Measurements from ENCODE around the gene DPEP3.
"Not testable (repeated sequence)": the region's sequence is repeated elsewhere in the genome, so short reads cannot be mapped to it uniquely, and the experiment has no call there.

DPEP3 gene

GRCh38 chr16:68019167-68019680 lies 38.9 kb upstream of the DPEP3 start (continued):
- TF ChIP-seq POU6F1 (CRISPR knock-in tag; IDR thresholded peaks at IDR 0.05; ENCODE audit: borderline replicate concordance, low read depth), result no peak

DNA sequence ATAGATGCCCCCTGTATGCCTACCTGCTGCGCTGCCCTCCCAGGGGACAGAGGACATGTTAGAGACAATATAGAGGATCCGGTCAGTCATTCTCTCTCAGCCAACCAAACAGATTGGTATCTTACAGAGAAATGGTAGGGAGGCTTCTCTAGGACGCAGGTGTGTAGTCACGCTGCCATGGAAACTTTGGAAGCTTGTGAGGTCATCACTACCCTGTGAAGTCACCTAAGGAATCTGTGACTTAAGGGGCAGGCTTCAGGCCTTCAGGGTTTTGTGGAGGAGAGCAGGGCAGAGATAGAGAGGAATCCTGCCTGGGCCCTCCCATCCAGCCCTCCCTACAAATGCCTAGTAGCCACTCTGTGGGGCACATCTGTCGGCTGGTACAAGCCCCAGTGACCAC lies 35.4 kb upstream of the DPEP3 start, which contains the start of gene DPEP2NB:
Gene DPEP2NB (minus strand): TSS at position 231 of the 400 bp plus-strand sequence. CDS start 141 bp downstream, at position 90.
- ATAC-seq, result no peak
- TF ChIP-seq SNAI2 (CRISPR knock-in tag; IDR thresholded peaks at IDR 0.05), result no peak
- no peak for TF ChIP-seq POU6F1 (CRISPR knock-in tag; IDR thresholded peaks at IDR 0.05; ENCODE audit: borderline replicate concordance, low read depth)
- no peak for TF ChIP-seq CSDC2 (CRISPR knock-in tag; IDR thresholded peaks at IDR 0.05)

GRCh38 chr16:68013440-68013839 lies 33.1 kb upstream of the DPEP3 start:
- ATAC-seq, result no peak
- TF ChIP-seq CSDC2 (CRISPR knock-in tag; IDR thresholded peaks at IDR 0.05), result no peak

GRCh38 chr16:68009872-68010271 lies 29.6 kb upstream of the DPEP3 start:
- ATAC-seq, result not testable (repeated sequence)

DNA sequence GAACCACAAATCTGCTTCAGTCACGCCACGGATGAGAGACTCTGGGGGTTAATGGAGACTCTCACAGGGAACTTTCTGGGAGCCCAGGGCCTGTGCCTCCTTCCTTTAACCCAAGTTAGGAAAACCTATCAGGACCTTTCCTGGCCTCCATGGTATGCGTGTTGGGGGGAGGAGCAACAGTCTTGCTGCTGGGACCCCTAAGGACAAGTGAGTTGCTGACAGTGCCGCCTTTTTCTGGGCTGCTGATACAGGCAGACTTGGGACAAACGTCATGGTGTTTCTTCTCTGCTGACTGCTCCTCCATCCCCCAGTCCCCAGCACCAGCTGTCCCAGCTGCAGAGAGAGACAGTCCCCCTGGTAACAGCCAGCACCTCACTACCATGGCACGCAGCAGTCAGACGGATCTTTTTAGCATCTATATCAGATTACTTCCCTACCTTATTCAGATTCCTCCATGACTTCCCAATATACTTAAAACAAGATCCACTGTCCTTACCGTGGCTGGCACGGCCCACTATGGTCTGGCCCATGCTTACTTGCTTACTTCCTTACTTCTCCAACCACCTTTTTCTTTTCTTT lies 28.9 kb upstream of the DPEP3 start:
- TF ChIP-seq PPARA (CRISPR knock-in tag; IDR thresholded peaks at IDR 0.05; ENCODE audit: borderline replicate concordance) (no peak), TOX (CRISPR knock-in tag; IDR thresholded peaks at IDR 0.05; ENCODE audit: borderline replicate concordance) (no peak), POU6F1 (CRISPR knock-in tag; IDR thresholded peaks at IDR 0.05; ENCODE audit: borderline replicate concordance, low read depth) (no peak), TCF4 (CRISPR knock-in tag; IDR thresholded peaks at IDR 0.05; ENCODE audit: borderline replicate concordance) (no peak), CSRNP3 (CRISPR knock-in tag; IDR thresholded peaks at IDR 0.05) (no peak), ZC3H10 (CRISPR knock-in tag; IDR thresholded peaks at IDR 0.05) (no peak), CSDC2 (CRISPR knock-in tag; IDR thresholded peaks at IDR 0.05) (no peak), ESRRG (CRISPR knock-in tag; IDR thresholded peaks at IDR 0.05) (no peak), ZFP3 (CRISPR knock-in tag; IDR thresholded peaks at IDR 0.05) (no peak), BACH2 (CRISPR knock-in tag; IDR thresholded peaks at IDR 0.05; ENCODE audit: borderline replicate concordance) (no peak), ARNTL (CRISPR knock-in tag; IDR thresholded peaks at IDR 0.05; ENCODE audit: borderline replicate concordance, low read depth) (no peak), ZFP30 (CRISPR knock-in tag; IDR thresholded peaks at IDR 0.05) (no peak), ZNF565 (CRISPR knock-in tag; conservative IDR thresholded peaks at IDR 0.05; ENCODE audit: low read depth) (no peak), RARB (CRISPR knock-in tag; IDR thresholded peaks at IDR 0.05) (no peak), ZNF8 (CRISPR knock-in tag; IDR thresholded peaks at IDR 0.05) (no peak), ISL1 (CRISPR knock-in tag; IDR thresholded peaks at IDR 0.05) (no peak)
- TF ChIP-seq, protein P1, sequence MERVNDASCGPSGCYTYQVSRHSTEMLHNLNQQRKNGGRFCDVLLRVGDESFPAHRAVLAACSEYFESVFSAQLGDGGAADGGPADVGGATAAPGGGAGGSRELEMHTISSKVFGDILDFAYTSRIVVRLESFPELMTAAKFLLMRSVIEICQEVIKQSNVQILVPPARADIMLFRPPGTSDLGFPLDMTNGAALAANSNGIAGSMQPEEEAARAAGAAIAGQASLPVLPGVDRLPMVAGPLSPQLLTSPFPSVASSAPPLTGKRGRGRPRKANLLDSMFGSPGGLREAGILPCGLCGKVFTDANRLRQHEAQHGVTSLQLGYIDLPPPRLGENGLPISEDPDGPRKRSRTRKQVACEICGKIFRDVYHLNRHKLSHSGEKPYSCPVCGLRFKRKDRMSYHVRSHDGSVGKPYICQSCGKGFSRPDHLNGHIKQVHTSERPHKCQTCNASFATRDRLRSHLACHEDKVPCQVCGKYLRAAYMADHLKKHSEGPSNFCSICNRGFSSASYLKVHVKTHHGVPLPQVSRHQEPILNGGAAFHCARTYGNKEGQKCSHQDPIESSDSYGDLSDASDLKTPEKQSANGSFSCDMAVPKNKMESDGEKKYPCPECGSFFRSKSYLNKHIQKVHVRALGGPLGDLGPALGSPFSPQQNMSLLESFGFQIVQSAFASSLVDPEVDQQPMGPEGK (CRISPR knock-in tag; IDR thresholded peaks at IDR 0.05; ENCODE audit: borderline replicate concordance), result no peak
- TF ChIP-seq, protein P2, sequence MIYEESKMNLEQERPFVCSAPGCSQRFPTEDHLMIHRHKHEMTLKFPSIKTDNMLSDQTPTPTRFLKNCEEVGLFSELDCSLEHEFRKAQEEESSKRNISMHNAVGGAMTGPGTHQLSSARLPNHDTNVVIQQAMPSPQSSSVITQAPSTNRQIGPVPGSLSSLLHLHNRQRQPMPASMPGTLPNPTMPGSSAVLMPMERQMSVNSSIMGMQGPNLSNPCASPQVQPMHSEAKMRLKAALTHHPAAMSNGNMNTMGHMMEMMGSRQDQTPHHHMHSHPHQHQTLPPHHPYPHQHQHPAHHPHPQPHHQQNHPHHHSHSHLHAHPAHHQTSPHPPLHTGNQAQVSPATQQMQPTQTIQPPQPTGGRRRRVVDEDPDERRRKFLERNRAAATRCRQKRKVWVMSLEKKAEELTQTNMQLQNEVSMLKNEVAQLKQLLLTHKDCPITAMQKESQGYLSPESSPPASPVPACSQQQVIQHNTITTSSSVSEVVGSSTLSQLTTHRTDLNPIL (CRISPR knock-in tag; IDR thresholded peaks at IDR 0.05; ENCODE audit: low read depth), result no peak
- ATAC-seq, result no peak
